Omental fat pad (tissue), 4 donors: ENCODE measurements around the gene USP44. TPM values are rescaled to one million over a fixed set of nuclear protein-coding genes. Genes with fewer than 3 reads are reported as not detected.

Experiments
- ATAC-seq: fragments of 150-250 bp; one replicate; pipeline ENCODE4 v1.9.1; 2016; ENCODE audit warnings: mild to moderate bottlenecking, moderate library complexity; ENCODE audit not compliant: low FRiP score
- DNase-seq: peaks from one replicate; pipeline ENCODE4 v3.0.0-alpha.2; 2019; ENCODE audit warnings: low spot score
- CTCF ChIP-seq, 3 donors: fragments of 450-650 bp; IDR thresholded peaks; one replicate each; pipeline ENCODE4 v1.5.1; 2016 to 2017; ENCODE audit warnings: antibody characterized with exemption in 3 of 3, mild to moderate bottlenecking in 3 of 3, moderate library complexity in 2 of 3
- total RNA-seq, 4 donors: library from RNA; depleted of rRNA; stranded (reverse); fragments of >200 nt; gene quantifications; one replicate each; pipeline ENCODE4 v1.1.0, GENCODE V29; 2016

Gene USP44
- total RNA-seq, 4 donors from 2014 or later = 1.3 to 4.7 (median 4.0) TPM

- ATAC-seq (no peak), DNase-seq (no peak)
- TF ChIP-seq CTCF (IDR thresholded peaks at IDR 0.05) = no peak
These were observed 70.2 kb downstream of the USP44 start for GRCh38 chr12:95481072-95481471.

GRCh38 chr12:95480230-95480629 is 71.0 kb downstream of the USP44 start:
- ATAC-seq = no peak
- DNase-seq = no peak
- no peak for TF ChIP-seq CTCF (IDR thresholded peaks at IDR 0.05)

GRCh38 chr12:95474660-95474958 is 76.7 kb downstream of the USP44 start:
- TF ChIP-seq CTCF (IDR thresholded peaks at IDR 0.05) = no peak
- no peak for ATAC-seq
- no peak for DNase-seq

- no peak for TF ChIP-seq CTCF (IDR thresholded peaks at IDR 0.05)
- DNase-seq (peak; percentile 87), ATAC-seq (peak; percentile 100)
These were observed 77.2 kb downstream of the USP44 start, which contains the start of gene METAP2 for GRCh38 chr12:95473884-95474659. METAP2 (plus strand) TSS chr12:95474152; CDS start chr12:95474180, 28 bp downstream.

GRCh38 chr12:95473231-95473883 is 77.9 kb downstream of the USP44 start:
- peak; percentile 68 for ATAC-seq
- TF ChIP-seq CTCF (IDR thresholded peaks at IDR 0.05) = no peak
- no peak for DNase-seq

DNA sequence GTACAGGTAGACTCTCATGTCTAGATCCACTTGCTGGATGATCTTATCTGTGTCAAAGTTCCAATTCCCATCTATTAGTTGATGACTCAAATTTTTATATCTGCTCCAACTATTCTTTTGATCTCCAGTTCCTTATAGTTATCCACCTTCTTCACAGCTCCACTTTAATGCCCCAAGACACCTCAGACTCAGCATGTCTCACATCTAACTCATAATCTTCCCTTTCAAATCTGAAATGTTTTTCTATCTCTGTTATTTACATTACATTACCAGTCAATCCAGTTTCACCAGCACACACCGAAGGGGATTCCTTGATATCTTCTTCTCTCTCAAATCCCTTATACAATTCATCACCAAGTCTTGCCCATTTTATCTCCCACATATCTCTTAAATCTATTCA is 81.0 kb downstream of the USP44 start:
- ATAC-seq (no peak), DNase-seq (no peak)
- TF ChIP-seq CTCF (IDR thresholded peaks at IDR 0.05) = no peak

Other genes starting within 250 kb of the USP44 start
- 100 to 1,000 TPM in 1 of 4 donors, 10 to 100 TPM in 3; 50.3 to 124 (median 66.3) TPM for gene METAP2, start 77.3 kb downstream of the USP44 start, total RNA-seq
- gene NTN4, start 239.3 kb upstream of the USP44 start, total RNA-seq = 10 to 100 TPM; 12.2 to 55.2 (median 15.0) TPM